ENCODE data around the gene BAX.

The BAX gene

DNA sequence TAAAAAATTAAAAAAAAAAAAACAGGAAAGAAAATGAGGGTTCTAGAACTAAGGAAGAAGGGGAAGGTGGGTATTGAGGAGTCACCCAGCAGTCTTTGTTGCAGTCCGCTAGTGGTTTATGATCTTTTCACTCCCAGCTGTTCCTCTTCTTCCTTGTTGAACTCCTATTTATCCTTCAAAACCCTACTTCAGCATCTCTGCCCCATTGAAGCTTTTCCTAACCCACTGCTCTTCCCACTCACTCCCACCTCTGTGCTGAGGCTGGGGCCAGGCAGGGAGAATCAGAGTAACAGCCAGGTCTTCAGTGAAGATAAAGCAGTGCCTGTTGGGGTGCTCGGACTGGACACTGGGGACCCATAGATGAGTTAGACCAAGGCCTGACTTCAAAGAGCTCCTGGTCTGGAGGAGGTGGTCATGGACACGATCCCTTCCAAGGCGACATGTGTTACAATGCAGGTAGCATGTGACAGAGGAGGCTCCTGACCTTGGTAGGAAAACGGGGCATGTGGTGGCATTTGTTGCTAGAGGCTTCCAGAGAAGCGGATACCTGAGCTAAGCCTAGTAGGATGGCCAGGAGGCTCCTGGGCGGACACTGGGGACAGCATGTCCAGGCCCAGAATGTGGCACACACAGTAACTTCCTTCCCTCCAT is 50.4 kb downstream of the BAX start:
- TF ChIP-seq FOXK2 (IDR thresholded peaks at IDR 0.05) (no peak), LEF1 (IDR thresholded peaks at IDR 0.05; ENCODE audit: borderline replicate concordance) (no peak)
- ChIA-PET POLR2A (no interaction called here), CTCF (no interaction called here)
- no peak for DNase-seq (ENCODE audit: extremely low spot score)

DNA sequence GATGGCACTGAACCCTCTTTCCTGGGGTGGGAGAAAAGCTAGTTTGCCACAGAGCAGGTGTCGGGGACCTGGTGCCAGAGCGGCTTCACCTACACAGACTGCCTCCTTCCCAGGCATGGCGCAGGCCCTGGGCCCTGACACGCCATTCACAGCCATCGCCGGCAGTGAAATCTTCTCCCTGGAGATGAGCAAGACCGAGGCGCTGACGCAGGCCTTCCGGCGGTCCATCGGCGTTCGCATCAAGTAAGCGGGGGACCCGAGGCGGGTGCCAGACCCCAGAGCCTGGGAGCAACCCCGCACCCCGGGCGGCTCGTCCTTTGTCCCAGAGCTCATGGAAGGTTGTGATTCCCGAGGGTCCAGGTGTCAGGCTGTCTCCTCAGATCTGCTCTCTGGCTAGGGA is 52.2 kb downstream of the BAX start:
- ChIA-PET CTCF (no interaction called here), POLR2A (interaction anchor here (1.2 kb wide), 1 partner anchor 13 kb away, joined by 3 read pairs; the partner anchor contains the start of gene RUVBL2)

DNA sequence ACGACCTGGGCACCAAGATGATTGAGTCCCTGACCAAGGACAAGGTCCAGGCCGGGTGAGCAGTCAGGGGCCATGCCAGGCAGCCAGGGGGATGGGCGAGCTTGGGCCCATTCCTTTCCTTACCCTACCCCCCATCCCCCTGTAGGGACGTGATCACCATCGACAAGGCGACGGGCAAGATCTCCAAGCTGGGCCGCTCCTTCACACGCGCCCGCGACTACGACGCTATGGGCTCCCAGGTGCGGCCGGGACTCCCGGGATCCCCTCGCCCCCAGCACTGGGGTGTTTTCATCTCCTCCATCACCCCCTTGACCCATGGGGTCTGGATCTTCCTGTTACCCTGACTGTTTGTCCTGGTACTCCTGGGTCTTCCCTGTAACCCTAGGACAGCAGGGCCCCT is 55.2 kb downstream of the BAX start:
- ChIA-PET POLR2A (no interaction called here), CTCF (interaction anchor here (3.6 kb wide), 1 partner anchor 10 kb away, joined by 16 read pairs; no protein-coding TSS in a partner anchor)
- TF ChIP-seq TARDBP (IDR thresholded peaks at IDR 0.05) (no peak), ZNF384 (IDR thresholded peaks at IDR 0.05) (no peak), SUZ12 (IDR thresholded peaks at IDR 0.05) (no peak), HDGF (IDR thresholded peaks at IDR 0.05; ENCODE audit: borderline replicate concordance) (no peak), CTBP1 (IDR thresholded peaks at IDR 0.05; ENCODE audit: borderline replicate concordance) (no peak), FOXA1 (IDR thresholded peaks at IDR 0.05) (no peak), SP1 (IDR thresholded peaks at IDR 0.05) (no peak), LEF1 (IDR thresholded peaks at IDR 0.05; ENCODE audit: borderline replicate concordance) (no peak), NFRKB (IDR thresholded peaks at IDR 0.05) (no peak), FOXK2 (IDR thresholded peaks at IDR 0.05) (no peak), ARNT (IDR thresholded peaks at IDR 0.05) (no peak), FOXM1 (IDR thresholded peaks at IDR 0.05; ENCODE audit: borderline replicate concordance) (no peak)
- TF ChIP-seq, protein P1, sequence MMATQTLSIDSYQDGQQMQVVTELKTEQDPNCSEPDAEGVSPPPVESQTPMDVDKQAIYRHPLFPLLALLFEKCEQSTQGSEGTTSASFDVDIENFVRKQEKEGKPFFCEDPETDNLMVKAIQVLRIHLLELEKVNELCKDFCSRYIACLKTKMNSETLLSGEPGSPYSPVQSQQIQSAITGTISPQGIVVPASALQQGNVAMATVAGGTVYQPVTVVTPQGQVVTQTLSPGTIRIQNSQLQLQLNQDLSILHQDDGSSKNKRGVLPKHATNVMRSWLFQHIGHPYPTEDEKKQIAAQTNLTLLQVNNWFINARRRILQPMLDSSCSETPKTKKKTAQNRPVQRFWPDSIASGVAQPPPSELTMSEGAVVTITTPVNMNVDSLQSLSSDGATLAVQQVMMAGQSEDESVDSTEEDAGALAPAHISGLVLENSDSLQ (IDR thresholded peaks at IDR 0.05) = no peak
- no peak for DNase-seq (ENCODE audit: extremely low spot score)

More for the DNA sequence above, 52.2 kb downstream of the BAX start:
- TF ChIP-seq SP1 (IDR thresholded peaks at IDR 0.05) (no peak), CTBP1 (IDR thresholded peaks at IDR 0.05; ENCODE audit: borderline replicate concordance) (no peak), LEF1 (IDR thresholded peaks at IDR 0.05; ENCODE audit: borderline replicate concordance) (no peak), FOXM1 (IDR thresholded peaks at IDR 0.05; ENCODE audit: borderline replicate concordance) (no peak), ARNT (IDR thresholded peaks at IDR 0.05) (no peak), L3MBTL2 (conservative IDR thresholded peaks at IDR 0.05) (no peak), SUZ12 (IDR thresholded peaks at IDR 0.05) (no peak), ZNF384 (IDR thresholded peaks at IDR 0.05) (no peak), TARDBP (IDR thresholded peaks at IDR 0.05) (no peak), NFRKB (IDR thresholded peaks at IDR 0.05) (no peak), FOXK2 (IDR thresholded peaks at IDR 0.05) (no peak)
- no peak for DNase-seq (ENCODE audit: extremely low spot score)

DNA sequence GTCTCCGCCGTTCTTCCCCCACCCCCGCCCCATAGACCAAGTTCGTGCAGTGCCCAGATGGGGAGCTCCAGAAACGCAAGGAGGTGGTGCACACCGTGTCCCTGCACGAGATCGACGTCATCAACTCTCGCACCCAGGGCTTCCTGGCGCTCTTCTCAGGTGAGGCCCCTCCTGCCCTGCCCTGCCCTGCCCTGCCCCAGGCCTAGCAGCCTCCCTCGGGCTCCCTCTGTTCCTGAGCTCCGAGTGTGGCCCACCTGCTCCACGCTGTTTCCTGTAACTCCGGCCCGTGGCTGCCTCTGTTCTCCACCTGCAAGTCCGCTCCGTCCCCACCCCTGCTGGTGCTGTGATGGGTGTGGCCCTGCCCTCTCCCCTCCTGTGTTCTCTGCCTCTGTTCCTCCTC is 55.8 kb downstream of the BAX start:
- ChIA-PET POLR2A (no interaction called here), CTCF (interaction anchor here (3.6 kb wide), 1 partner anchor 11 kb away, joined by 16 read pairs; no protein-coding TSS in a partner anchor)
- DNase-seq (ENCODE audit: extremely low spot score) = no peak
- no peak for TF ChIP-seq FOXA1 (IDR thresholded peaks at IDR 0.05)
- no peak for TF ChIP-seq ZNF384 (IDR thresholded peaks at IDR 0.05)
- no peak for TF ChIP-seq FOXM1 (IDR thresholded peaks at IDR 0.05; ENCODE audit: borderline replicate concordance)
- no peak for TF ChIP-seq ARNT (IDR thresholded peaks at IDR 0.05)
- TF ChIP-seq, protein P1 (IDR thresholded peaks at IDR 0.05) = no peak
- TF ChIP-seq SP1 (IDR thresholded peaks at IDR 0.05) = no peak
- TF ChIP-seq NFRKB (IDR thresholded peaks at IDR 0.05) = no peak
- no peak for TF ChIP-seq LEF1 (IDR thresholded peaks at IDR 0.05; ENCODE audit: borderline replicate concordance)
- TF ChIP-seq CTBP1 (IDR thresholded peaks at IDR 0.05; ENCODE audit: borderline replicate concordance) = no peak
- TF ChIP-seq TARDBP (IDR thresholded peaks at IDR 0.05) = no peak
- TF ChIP-seq BHLHE40 (IDR thresholded peaks at IDR 0.05; ENCODE audit: borderline replicate concordance) = no peak
- TF ChIP-seq SUZ12 (IDR thresholded peaks at IDR 0.05) = no peak

DNA sequence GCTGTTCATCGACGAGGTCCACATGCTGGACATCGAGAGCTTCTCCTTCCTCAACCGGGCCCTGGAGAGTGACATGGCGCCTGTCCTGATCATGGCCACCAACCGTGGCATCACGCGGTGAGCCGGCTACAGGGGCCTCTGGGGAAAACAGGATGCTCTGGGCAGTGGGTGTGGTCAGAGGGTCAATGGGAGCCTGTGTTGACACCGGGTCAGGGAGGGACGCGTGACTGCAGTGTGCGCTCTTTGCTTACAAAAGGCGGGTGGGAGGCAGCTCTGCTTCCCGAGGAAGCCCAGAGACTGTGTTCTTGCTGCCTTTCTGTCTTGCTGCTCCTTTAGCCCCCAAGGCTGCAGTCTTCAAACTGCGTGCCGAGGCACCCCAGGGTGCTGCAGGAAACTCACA is 56.5 kb downstream of the BAX start:
- POLR2A ChIA-PET = no interaction called here
- TF ChIP-seq LEF1 (IDR thresholded peaks at IDR 0.05; ENCODE audit: borderline replicate concordance) (no peak), L3MBTL2 (conservative IDR thresholded peaks at IDR 0.05) (no peak), FOXA1 (IDR thresholded peaks at IDR 0.05) (no peak), SUZ12 (IDR thresholded peaks at IDR 0.05) (no peak)
- TF ChIP-seq, protein P1 (IDR thresholded peaks at IDR 0.05) = no peak
- no peak for DNase-seq (ENCODE audit: extremely low spot score)
- CTCF ChIA-PET = no interaction called here

Measured in HEK293T (cell line).